Right lobe of liver (tissue), 6 donors: ENCODE results near the gene ZIC1. TPM values are rescaled to one million over a fixed set of nuclear protein-coding genes. Genes with fewer than 3 reads are reported as not detected.

ENCODE experiments used
- ATAC-seq, 4 donors: fragments of 200-7000 bp; cut with Tn5 transposase; one replicate each; pipeline ENCODE4 v1.9.1; 2020; ENCODE audit warnings: mild to moderate bottlenecking in 4 of 4, moderate library complexity in 4 of 4
- DNase-seq, 3 donors: peaks; one replicate each; pipeline ENCODE4 v3.0.0-alpha.2; 2020
- H3K27ac ChIP-seq, 3 donors: fragments of 200-600 bp; one replicate each; pipeline ENCODE4 v1.8.0; 2022
- H3K27me3 ChIP-seq, 2 donors: fragments of 200-600 bp; one replicate each; pipeline ENCODE4 v1.8.0; 2022
- H3K36me3 ChIP-seq, 4 donors: fragments of 200-600 bp; sonication (generic) in 1 of 4; one replicate each; pipeline versions ENCODE4 v1.5.1 to v1.8.0; 2017 to 2022; ENCODE audit warnings: control low read depth in 1 of 4
- H3K4me1 ChIP-seq, 4 donors: fragments of 200-600 bp; sonication (generic) in 1 of 4; one replicate each; pipeline versions ENCODE4 v1.5.1 to v1.8.0; 2017 to 2022; ENCODE audit warnings: control low read depth in 1 of 4
- H3K4me3 ChIP-seq, 3 donors: fragments of 200-600 bp; one replicate each; pipeline ENCODE4 v1.8.0; 2022
- H3K9me3 ChIP-seq, 4 donors: fragments of 200-600 bp; sonication (generic) in 1 of 4; one replicate each; pipeline versions ENCODE4 v1.5.1 to v1.8.0; 2017 to 2022; ENCODE audit warnings: control low read depth in 1 of 4
- POLR2A ChIP-seq: fragments of 450-650 bp; IDR thresholded peaks from one replicate; pipeline ENCODE4 v1.6.1; 2017; ENCODE audit warnings: antibody characterized with exemption, mild to moderate bottlenecking
- WGBS: methylation state at CpG from one replicate; pipeline ENCODE4 v1.1.6; 2018; ENCODE audit warnings: low coverage, low lambda C conversion rate; ENCODE audit not compliant: insufficient coverage; ENCODE audit errors: missing lambda C conversion rate; 5-methylcytosine and 5-hydroxymethylcytosine counted together
- intact Hi-C, 2 donors: fragments of 100-400 bp; cut with DNase I; formaldehyde crosslinking; loops; one replicate each; pipeline versions ENCODE4 v1.11.2 to v1.14.1; 2022
- total RNA-seq, 6 experiments: library from RNA; depleted of rRNA in 2 of 6; stranded (reverse); fragments of >200 nt in 2 of 6; fragmentation: NEBNext Ultra II Directional in 3 of 6; extraction: Animal tissue kit (Norgen Biotek cat#: 25700) in 3 of 6; gene quantifications; one replicate each; pipeline versions ENCODE4 v1.1.0 to v1.2.4, GENCODE V29; 2016 to 2023
- TF ChIP-seq, protein P1 (sequence below), 4 donors: fragments of 200-600 bp in 3 of 4; fragments of 450-650 bp in 1 of 4; IDR thresholded peaks; one replicate each; pipeline versions ENCODE4 v1.5.1 to v1.8.0; 2016 to 2022; ENCODE audit warnings: antibody characterized with exemption in 4 of 4, mild to moderate bottlenecking in 2 of 4
- donor health status: DM: no; HTN: yes; CAD: no.
- donor health status: DM: no; HTN: no; CAD: no.
- donor health status: DM: no; HTN: no; CAD: no.
- donor health status: DM: no; HTN: yes; CAD: no.
- donor health status: DM: no; HTN: yes; CAD: no.

The ZIC1 gene
- total RNA-seq, 6 experiments from 2014 or later, result 1.1 to 14.6 (median 9.6) TPM

DNA sequence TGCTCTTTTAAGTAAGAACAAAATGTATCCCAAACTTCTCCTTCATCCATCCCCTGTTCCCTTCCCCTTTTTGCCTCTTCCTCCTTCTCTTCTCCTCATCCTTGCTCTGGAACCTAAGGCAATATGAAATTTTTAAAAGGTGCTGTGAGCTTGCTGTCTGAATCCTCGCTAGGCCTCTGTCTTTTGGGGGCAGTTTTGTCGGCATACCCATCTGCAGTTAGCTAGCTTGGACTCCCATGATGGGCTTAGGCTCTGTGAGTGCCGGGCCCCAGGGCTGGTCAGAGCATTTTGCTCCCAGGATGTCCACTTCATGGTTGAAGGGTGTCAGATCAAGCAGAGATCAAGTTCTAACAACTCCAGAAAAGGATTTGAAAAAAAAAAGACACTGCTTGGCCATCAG lies 18.6 kb downstream of the ZIC1 start:
- Histone ChIP-seq H3K4me1 (no peaks in the 10 kb centered on the region), H3K9me3 (no peaks in the 10 kb centered on the region), H3K27me3 (peaks cover 4 to 19% of the 10 kb centered on the region in 2 donors), H3K4me3 (no peak overlapping the region), H3K36me3 (no peaks in the 10 kb centered on the region), H3K27ac (no peak overlapping the region)
- DNase-seq (no peak), ATAC-seq (no peak)
- TF ChIP-seq, protein P1, sequence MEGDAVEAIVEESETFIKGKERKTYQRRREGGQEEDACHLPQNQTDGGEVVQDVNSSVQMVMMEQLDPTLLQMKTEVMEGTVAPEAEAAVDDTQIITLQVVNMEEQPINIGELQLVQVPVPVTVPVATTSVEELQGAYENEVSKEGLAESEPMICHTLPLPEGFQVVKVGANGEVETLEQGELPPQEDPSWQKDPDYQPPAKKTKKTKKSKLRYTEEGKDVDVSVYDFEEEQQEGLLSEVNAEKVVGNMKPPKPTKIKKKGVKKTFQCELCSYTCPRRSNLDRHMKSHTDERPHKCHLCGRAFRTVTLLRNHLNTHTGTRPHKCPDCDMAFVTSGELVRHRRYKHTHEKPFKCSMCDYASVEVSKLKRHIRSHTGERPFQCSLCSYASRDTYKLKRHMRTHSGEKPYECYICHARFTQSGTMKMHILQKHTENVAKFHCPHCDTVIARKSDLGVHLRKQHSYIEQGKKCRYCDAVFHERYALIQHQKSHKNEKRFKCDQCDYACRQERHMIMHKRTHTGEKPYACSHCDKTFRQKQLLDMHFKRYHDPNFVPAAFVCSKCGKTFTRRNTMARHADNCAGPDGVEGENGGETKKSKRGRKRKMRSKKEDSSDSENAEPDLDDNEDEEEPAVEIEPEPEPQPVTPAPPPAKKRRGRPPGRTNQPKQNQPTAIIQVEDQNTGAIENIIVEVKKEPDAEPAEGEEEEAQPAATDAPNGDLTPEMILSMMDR (IDR thresholded peaks at IDR 0.05), result no peak
- no peak for TF ChIP-seq POLR2A
- WGBS, result 42% methylated on average over 3 of the region's 3 CpGs
- intact Hi-C loops, result no loop called here

DNA sequence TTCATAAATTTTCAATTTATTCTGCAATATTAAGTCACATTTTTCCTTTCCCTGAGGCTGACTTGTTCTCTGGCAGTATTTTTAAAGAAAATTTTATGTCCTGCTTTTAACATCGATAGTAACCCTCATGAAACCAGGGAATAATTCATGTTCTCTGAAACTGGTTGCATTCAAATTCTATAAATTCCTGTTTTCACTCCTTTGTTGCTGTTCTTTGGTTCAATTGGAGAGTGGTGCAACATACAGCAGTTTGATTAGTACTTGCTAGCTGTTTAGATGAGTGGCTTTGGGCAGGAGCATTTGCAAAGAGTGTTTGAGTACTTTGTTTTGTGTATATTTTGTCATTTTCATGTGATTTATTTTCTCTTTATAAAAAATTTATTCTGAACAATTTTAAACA lies 19.2 kb downstream of the ZIC1 start:
- intact Hi-C loops, result no loop called here
- peaks cover 4 to 13% of the 10 kb centered on the region in 2 donors for H3K27me3 ChIP-seq

DNA sequence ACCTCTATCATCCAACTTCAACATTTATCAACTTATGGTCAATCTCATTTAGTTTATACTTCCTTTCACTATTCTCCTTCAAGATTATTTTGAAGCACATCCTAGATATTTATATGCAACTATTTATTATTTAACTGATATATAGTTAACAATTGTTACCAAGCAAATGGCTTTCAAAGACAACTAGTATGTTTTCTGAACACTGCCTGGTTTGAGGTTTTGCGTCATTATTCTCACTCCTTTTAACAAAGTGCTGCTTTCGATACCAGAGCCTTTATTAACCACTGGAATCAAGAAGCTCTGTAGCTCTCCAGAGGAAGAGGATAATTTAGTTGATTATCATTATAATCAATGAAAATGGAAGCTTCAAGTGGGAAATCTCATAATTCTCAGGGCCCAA lies 19.6 kb downstream of the ZIC1 start:
- DNase-seq (no peak), ATAC-seq (no peak)
- Histone ChIP-seq H3K27me3 (peaks cover 4 to 10% of the 10 kb centered on the region in 2 donors), H3K4me3 (no peak overlapping the region), H3K4me1 (no peaks in the 10 kb centered on the region), H3K36me3 (no peaks in the 10 kb centered on the region), H3K9me3 (no peaks in the 10 kb centered on the region), H3K27ac (no peak overlapping the region)
- TF ChIP-seq, protein P1 (IDR thresholded peaks at IDR 0.05), result no peak
- TF ChIP-seq POLR2A, result no peak
- 70% methylated on average over 2 of the region's 2 CpGs for WGBS
- intact Hi-C loops, result no loop called here

More for the DNA sequence above, 19.2 kb downstream of the ZIC1 start:
- DNase-seq (no peak), ATAC-seq (no peak)
- Histone ChIP-seq H3K4me3 (no peak overlapping the region), H3K4me1 (no peaks in the 10 kb centered on the region), H3K9me3 (no peaks in the 10 kb centered on the region), H3K36me3 (no peaks in the 10 kb centered on the region), H3K27ac (no peak overlapping the region)
- TF ChIP-seq, protein P1 (IDR thresholded peaks at IDR 0.05), result no peak
- no peak for TF ChIP-seq POLR2A
- WGBS, result 76% methylated on average over 1 of the region's 1 CpG

DNA sequence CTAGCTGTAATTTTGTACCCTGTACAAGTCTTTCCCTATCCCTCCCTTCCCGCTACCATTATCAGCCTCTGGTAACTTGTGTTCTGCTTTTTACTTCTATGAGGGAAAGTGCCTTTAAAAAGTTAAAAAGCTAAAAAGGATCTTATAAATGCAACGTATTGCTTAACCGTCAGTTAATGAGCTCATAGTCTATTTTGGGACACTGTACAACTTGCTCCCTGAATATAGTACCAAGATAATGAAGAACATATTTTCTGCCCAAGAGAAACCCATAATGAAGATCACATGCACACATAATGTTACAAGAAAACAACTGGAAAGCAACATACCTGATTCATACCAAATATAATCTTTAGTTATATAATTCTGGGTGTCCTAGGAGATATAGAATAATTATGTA lies 22.6 kb downstream of the ZIC1 start:
- ATAC-seq, result no peak
- no peaks in the 10 kb centered on the region for H3K9me3 ChIP-seq
- no peak for DNase-seq
- intact Hi-C loops, result no loop called here
- peaks cover 0 to 4% of the 10 kb centered on the region in 2 donors for H3K27me3 ChIP-seq
- 51% methylated on average over 3 of the region's 3 CpGs for WGBS
- H3K4me3 ChIP-seq, result no peak overlapping the region
- H3K4me1 ChIP-seq, result no peaks in the 10 kb centered on the region
- TF ChIP-seq, protein P1 (IDR thresholded peaks at IDR 0.05), result no peak
- no peak for TF ChIP-seq POLR2A
- H3K27ac ChIP-seq, result no peak overlapping the region
- no peaks in the 10 kb centered on the region for H3K36me3 ChIP-seq

DNA sequence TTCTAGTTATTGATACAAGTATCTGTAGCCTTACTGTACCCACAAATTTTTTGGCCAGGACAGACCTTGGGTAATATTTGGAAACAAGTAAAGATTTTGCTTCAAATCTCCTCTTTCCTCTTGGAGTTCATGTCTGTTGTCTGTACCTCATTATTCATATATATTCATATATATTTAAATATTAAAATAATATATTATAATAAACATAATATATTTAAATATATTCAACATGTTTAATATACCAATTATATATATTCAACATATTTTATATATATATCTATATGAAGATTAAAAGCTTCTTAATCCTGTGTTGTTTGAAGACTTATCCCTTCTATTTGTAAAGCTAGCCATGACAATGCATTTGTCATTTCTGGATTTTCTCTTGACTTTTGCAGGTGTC lies 38.1 kb downstream of the ZIC1 start:
- no peaks in the 10 kb centered on the region for H3K4me1 ChIP-seq
- H3K27ac ChIP-seq, result no peak overlapping the region
- peaks cover 0 to 4% (median 0%) of the 10 kb centered on the region in 4 donors for H3K9me3 ChIP-seq
- DNase-seq, result no peak
- H3K27me3 ChIP-seq, result no peaks in the 10 kb centered on the region
- no peak for ATAC-seq
- no peak overlapping the region for H3K4me3 ChIP-seq
- no peaks in the 10 kb centered on the region for H3K36me3 ChIP-seq
- TF ChIP-seq, protein P1 (IDR thresholded peaks at IDR 0.05), result no peak
- TF ChIP-seq POLR2A, result no peak
- intact Hi-C loops, result no loop called here
